Central memory CD4-positive, alpha-beta T cell (primary cell): ENCODE results near the gene C1orf216.
"Not testable (repeated sequence)": the region's sequence is repeated elsewhere in the genome, so short reads cannot be mapped to it uniquely, and the experiment has no call there.

ENCODE experiments used
- DNase-seq: peaks from one replicate; pipeline ENCODE4 v3.0.0; 2022
- total RNA-seq, 3 experiments: gene quantifications; one replicate each; lab custom pipeline; 2026; lab: John Stamatoyannopoulos, UW

The C1orf216 gene, protein sequence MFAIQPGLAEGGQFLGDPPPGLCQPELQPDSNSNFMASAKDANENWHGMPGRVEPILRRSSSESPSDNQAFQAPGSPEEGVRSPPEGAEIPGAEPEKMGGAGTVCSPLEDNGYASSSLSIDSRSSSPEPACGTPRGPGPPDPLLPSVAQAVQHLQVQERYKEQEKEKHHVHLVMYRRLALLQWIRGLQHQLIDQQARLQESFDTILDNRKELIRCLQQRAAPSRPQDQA
- total RNA-seq = 7.9 to 52.5 (median 26.7) reads per million in 3 experiments

DNA sequence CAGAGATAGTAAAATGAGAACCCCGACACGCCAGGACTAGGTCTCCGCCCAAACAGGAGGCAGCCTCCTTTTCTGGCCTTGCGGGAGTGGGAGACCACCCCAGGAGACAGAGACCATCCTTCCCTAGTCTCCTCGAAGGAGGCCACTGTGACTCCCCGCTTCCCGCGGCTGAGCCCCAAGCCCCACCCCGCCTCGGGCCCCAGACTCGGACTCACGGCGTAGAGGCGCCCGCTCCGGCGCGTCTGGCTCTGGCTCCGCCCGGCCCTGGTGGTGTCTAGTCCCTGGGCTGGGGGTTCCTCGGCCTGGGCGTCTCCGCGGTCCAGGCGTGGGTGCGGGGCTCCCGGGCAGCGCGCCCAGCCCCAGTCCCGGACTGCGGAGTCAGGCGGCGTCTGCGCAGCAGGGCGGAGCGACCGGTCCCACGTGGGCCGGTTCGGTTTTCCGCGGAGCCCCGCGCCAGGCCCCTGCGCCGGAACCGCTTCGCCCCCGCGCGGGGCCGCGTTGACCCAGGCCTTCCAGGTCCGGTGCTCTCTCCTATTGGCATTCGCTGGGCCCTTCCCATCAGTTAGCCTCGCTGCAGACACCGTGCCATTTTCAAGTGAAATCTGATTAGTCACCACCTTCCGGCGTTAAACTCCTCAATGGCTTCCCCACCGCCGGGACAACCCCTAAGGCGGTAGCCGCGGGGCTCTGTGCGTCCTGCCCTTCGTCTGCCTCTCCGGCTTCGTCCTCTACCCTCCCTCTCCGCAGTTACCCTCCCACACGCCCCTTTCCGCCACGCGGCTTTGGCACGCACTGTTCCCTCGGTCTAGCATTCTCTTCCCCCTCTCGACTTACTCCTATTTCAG, at the start of gene C1orf216:
Gene C1orf216, minus strand, starts transcription at position 393 of the 845 bp plus-strand sequence. CDS start 2,563 bp downstream, outside the sequence.
- peak; percentile 64 for DNase-seq

DNA sequence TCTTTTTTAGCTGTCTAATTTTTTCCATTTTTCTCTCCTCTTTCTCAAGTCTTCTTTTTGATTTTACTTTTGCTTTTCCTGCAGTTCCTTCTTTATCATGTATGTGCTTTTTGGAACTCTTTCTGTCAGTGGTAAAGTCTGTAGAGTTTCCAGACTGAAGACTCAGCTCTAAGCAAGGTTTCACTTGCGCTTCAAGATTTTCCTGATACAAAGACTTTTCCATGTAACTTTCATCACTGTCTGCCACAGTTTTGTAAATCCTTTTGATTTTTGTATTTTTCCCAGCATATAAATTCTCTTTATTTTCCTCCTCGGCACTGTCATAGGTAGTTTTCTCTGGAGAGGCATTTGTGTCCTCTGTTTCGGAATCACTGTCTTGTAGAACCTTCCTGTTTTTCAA, 45.6 kb upstream of the C1orf216 start:
- no peak for DNase-seq

DNA sequence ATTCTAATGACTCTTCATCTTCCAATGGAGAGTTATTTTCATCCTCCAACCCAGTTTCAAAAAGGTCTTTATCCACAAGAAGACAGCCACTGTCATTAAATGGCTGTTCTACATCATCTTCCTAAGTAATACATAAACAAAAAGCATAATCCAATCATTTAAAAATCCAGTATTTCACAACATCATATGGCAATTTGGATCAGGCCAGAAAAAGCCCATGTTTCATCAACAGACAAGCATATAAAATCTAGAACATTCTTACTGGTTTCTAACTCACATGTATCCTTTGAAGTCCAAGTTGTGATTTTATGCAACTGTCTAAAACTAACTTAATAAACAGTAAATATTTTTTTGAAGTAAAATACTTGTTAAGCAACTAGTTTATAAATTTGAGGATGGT, 44.5 kb upstream of the C1orf216 start:
- no peak for DNase-seq

DNA sequence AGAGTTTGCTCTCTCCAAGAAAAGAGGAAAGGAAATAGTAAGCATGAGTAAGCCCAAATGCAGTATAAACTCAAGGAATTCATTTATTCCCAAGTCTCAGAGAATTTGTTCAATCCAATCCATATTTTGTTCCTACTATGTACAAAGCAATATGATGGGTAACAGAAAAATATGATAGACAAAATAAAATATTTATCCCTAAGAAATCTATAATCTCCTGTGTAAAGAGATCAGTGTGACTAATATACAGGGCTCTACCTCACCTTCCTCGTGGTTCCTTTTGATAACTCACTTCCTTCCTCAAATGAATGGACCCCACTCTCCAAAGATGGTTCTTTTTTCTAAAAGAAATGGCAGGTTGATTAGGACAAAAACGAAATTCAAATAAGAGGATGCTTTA, 43.5 kb upstream of the C1orf216 start:
- no peak for DNase-seq

DNA sequence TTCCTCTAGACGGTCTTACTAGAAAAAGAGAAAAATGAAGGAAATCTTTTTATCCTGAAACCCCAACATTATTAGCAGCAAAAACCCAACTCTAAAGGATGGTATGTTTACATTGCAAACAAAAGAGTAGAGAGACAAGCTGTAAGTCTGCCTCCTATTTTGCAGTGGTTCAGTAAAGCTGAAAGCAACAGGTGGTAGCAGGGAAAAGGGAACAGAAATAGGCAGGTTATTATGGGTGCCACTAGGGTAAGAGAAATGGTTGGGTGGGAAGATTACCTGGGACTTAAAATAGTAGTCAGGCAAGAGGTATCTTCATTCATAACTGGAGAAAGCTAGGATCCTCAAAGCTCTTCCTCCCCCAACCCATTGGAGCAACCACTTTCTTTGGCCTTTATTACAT, 37.4 kb upstream of the C1orf216 start:
- DNase-seq = no peak

DNA sequence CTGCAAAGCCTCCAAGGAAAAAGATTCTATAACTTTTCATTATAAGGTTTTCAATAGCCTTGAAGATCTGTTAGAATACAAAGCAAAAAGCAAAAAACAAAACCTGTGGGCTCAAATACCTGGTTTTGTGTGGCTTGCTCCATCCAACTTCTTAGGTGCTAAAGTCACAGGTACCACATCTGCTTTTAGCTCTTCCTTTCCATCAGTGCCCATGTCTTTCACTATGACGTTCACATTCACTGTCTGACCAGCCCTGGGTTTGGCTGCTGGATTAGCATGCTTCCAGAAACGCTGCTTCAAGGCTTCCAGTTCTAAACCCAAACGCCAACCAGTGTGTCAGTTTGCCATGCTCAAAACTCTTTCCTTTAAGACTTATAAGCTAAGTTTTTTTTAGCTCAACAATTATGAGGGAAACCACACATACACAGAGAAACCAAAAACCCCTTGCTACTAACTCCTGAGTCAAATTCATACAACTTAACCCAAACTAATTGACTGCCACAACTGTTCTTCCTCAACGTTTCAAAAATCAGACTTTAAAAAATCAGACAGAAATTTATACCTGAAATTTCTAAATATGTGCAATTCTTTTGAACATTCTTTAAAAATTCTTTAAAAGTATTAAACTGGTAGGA, 35.1 kb upstream of the C1orf216 start:
- no peak for DNase-seq

DNA sequence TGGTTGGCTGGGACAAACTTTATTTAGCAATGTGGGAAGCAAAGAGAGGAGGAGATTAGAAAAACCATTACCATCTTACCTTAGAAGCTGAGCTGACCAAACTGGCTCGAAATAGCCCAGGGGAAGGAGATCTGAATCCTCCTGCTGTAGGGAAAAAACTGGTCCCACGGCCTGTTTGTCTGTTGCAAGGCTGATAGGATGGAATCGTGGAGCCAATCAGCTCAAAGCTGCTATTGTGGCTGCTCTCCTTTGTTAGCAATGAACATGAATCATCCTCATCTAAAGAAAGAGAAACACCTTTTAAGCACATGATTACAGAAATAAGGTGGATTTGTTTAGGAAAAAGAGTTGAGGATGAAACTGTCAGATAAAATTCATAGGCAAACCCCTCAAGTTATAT, 29.6 kb upstream of the C1orf216 start:
- DNase-seq = no peak

DNA sequence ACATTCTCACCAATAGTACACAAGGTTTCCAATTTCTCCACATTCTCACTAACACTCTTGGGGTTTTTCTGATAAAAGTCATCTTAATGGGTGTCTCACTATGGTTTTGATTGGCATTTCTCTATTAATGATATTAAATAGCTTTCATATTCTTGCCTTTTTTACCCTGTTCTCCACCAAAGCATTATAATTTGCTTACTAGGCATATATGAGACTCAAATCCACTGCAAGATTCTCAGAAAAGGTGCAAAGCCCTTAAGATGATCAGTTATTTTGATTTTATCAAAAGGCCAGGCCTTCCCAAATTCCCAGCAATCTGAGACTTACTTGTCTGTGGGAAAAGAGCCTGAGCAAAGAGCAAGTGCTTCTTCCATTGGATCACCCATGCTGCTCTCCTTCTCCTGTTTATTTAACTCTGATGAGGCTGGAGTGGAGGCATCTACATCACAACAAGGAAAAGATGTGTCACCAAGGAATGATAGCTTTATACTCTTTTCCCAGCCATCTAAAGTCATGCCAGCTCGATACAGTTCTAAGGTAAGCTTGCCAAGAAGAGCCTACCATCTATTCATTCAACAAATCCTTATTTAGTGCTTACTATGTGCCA, 26.5 kb upstream of the C1orf216 start:
- no peak for DNase-seq

DNA sequence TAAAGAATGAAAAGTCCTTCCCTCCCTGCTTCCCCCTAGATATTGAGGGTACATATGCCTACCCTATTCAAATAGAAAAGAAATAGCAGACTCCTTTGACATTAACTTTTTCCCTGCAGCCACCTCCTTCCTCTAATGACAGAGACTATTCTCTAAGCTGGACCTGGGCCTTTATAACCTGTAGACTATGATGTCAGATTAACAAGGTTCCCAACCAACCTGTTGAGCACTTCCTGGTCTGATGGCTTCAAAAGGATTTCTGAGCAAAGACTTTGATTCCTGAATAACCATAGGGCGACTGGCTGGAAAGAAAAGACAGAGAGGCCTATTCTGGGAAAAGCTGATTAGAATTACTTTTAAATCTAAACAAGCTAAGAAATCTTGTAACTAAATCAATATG, 18.4 kb upstream of the C1orf216 start:
- DNase-seq = no peak

DNA sequence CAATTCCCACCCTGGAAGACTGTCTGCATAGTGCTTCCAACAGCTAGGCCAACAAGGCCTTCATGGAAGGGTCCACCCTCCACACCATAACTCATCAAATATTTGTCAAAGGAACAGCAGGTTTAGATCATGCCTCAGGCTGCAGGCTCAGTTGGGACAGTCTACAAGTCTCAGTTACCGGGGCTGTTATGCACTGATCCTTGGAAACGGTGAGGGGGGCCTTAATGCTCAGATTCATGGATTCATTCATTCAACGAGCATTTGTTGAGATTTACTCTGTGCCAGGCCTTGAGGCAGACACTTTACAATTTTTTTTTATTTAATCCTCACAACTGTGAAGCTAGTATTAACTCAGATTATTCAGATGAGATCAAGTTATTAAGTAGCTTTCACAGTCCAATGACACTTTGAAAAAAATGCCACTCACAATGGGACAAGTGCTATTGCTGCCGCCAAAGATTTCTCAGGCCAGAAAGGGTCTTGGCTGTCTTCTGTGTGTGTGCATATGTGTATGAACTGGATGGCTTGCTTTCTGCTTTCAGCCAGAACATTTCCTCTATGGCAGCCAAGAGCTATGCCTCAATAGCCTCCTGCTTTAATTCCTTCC, 8.9 kb upstream of the C1orf216 start:
- no peak for DNase-seq

DNA sequence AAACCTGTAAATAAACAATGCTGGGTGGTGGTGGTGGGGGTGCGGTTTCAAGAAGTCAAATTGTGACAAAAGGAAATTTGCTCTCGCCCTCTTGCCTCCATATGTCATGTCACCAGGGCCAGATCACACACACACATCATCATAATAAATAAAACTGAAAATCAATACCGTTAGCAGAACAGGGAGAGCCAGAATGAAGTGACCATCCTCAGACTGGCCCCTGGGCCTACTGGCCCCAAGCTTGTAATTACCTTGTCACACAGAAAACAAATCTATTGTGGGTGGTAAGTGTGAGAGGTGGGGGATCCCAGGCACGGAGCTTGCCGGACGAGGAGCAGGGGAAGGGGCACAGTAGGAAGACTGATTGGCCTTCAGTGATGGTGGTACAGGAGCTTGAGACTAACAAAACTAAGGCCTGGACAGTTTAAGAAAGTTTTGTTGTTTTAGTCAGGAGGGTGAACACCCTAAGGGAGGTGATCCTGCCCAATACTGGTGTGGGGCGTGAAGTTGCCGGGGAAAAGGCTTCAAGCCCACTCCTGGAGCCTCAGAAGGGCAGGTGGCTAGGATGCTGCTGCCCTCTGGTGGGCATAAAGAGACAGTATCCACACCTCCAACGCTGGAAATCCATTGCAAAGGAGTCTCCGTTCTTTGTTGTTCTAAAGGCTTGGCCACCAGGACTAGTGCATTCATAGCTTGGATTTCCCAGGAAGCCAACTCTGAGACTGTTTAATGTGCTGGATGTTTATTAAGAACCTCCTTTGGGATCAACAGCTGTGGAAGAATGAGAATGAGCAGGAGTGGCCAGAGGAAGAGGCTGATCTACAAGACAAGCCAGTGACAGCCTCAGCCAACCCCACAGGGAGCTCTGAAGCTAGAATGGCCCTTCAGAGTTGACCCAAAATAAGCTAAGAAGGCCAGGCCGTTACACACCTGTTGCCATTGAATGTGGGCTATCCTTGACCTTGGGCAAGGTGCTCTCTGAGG, 8.1 kb upstream of the C1orf216 start:
- DNase-seq = peak; percentile 39

DNA sequence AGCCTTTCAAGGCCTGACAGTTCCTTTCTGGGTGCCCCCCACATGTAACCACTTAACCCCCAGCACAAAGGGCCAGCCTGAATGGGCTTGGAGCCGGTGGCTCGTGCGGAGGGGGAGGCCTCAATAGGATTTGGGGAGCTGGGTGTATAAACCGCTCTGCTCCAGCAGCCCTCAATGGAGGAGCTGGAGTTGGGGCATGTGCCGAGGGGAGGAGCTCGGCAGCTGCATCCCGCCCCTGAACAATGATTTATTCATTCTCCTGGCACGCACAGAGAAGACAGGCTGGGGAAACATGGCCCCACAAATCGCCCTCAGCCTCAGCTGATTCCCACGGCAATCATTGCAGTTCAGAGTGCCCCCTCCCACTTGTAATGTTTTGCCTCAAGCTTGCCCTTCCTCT, 6.9 kb upstream of the C1orf216 start:
- DNase-seq = no peak

DNA sequence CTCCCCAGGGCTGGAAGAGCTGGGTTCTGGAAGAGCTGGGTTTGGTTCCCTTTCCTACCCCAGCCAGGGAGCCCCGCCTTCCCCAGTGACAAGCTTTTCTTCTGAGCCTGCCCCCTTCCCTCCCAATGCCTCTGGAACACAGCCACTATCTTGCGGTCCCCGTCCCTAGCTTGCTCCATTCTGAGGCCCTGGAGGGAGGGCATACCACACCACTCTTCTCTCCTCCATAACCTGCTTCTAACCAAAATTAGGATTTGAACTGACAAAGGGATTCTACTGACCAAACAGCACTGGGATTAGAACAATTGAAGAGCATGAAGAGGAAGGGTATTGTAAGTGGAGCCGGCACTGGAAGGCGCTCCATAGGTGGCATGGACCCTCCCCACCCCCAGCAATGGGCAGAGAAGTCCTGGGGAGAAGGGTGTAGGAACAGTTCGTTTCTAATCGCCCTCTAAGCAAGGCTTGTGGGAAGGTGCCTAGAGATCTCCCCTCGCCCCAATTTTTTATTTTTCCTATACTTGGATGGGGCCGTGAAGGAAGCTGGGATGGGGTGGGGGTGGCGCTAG, 690 bp downstream of the C1orf216 start:
- DNase-seq = no peak

DNA sequence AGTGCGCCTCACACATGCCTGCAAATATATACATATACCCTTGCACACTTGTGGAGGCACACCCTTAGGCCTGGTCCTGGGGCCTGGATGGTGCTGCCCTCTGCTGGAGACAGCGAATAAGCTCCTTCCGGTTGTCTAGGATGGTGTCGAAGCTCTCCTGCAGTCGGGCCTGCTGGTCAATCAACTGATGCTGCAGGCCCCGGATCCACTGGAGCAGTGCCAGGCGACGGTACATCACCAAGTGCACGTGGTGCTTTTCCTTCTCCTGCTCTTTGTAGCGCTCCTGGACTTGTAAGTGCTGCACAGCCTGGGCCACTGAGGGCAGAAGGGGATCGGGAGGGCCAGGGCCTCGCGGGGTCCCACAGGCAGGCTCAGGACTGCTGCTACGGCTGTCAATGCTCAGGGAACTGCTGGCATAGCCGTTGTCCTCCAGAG, 3.1 kb downstream of the C1orf216 start:
- peak; percentile 61 for DNase-seq

DNA sequence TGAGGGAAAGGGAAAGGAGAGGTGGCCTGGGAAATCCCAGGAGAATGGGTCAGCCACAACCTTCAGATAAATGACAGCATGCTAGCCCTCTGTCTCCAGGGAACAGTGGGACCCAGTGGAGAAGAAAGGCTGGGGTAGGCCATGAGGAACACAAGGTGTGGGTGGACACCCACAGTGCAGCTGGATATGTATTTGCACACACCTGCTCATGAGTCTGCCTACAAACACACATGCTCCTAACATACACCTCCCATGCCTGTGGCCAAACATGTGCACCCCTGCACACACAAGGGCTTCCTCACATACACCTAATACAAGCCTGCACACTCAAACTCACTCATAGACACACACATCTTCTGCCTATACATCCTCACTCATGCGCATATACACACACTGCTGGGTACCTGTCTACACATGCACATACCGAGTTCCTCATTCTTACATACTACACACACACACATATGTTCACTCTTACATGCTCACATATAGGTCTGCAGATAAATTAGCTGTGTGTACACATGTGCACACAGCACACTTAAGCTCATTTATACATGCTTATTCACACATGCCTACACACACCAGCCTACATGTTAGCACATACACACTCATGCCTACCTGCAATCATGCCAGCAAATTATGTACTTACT, 3.6 kb downstream of the C1orf216 start:
- DNase-seq = no peak

DNA sequence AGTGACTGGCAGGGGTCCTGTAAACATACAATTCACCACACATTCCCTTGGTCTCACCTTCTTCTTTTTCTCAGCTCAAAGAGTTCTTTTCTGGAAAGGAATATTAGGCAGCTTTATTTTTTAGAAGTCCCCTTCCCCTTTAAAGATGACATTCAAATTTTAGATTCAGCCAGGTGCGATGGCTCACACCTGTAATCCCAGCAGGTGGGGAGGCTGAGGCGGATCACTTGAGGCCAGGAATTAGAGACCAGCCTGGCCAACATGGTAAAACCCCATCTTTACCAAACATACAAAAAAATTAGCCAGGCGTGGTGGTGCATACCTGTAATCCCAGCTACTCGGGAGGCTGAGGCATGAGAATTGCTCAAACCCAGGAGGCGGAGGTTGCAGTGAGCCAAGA, 7.6 kb downstream of the C1orf216 start:
- DNase-seq = not testable (repeated sequence)

DNA sequence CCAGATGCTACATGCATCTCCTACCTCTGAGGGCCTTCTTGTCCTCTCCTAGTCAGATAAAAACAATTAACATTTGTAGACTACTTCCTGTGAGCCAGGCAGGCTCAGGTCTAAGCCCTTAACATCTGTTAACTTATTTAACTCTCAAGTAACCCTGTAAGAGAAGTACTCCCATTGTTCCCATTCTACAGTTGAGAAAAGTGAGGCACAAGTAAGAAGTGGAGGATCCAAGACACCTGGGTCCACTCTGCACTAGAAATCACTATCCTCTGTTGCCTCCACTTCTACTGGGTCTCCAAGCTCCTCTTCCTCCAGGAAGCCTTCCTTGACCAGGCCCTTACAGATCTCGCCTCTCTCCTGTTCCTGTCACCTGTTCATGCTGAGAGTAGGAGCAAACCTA, 9.7 kb downstream of the C1orf216 start:
- DNase-seq = no peak

DNA sequence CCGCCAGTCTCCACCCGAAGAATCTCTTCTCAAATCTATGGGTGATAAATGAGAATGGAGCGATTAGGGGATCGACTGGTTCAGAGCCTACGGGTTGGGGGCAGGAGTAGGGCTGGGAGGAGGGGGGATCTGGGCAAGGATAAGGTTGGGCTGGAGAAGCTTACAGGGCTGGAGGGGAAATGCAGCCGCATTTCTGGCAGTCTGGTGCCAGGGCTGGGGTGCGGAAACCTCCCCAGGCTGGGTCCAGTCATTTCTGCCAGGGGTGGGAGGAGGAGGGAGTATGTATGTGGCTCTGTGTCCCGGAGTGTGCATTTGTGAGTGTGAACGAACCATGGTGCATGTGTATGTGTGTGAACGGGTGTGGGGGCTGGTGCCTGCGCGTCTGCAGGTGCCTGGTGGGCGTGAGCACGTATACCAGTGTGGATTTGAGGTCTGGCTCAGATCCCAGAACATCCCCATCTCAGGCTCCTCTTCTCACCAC, 10.2 kb downstream of the C1orf216 start:
- no peak for DNase-seq

DNA sequence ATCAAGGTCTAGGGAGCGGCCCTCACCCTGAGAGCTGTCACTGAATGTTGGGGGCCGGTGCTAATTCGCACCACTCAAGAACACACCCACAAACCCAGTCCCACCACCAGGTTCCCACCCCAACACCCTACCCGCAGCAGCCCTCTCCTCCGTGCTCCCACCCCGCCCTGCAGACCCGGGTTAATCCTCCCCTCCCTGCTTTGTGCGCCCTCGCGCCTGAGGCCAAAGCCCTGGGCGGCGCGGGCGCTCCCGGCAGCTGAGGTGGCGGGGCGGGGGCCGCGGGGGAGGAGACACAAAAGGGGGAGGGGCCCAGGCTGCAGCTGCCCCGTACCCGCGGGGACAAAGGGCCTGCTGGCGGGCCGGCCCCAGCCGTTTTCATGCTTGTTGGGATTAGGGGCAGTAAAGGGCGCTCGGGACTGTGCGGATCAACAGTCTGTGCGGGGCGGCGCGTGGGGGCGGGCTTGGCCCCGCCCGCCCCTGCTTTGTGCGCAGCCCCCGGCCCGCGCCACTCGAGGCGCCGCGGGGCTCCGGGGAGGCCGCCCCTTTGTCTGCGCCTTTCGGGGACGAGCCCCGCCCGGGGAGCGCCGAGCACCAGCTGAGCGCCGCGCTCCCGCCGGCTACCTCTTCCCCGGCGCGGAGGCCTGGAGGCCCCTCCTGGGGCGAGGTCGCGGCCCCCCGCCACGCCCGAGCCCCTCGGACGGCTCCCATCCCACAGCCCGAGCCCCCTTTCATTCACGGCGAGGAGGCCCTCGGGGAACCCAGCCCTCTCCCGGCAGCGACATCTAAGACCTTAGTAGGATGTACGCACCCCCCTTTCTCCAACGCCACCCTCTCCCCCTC, 10.9 kb downstream of the C1orf216 start:
- no peak for DNase-seq
